Activated T-cell treated with anti-CD3 and anti-CD28 coated beads for 48 hours (primary cell): ENCODE results near the gene ERMARD.
"Not testable (repeated sequence)": the region's sequence is repeated elsewhere in the genome, so short reads cannot be mapped to it uniquely, and the experiment has no call there.

Source experiments
- DNase-seq: peaks from one replicate; pipeline ENCODE4 v3.0.0-alpha.2; 2020; ENCODE audit warnings: low read depth

Gene ERMARD

GRCh38 chr6:169738204-169738975 lies 13.0 kb upstream of the ERMARD start:
- no peak for DNase-seq

- DNase-seq = no peak
Observed at GRCh38 chr6:169738976-169739529, 12.4 kb upstream of the ERMARD start.

GRCh38 chr6:169741344-169741743 lies 10.1 kb upstream of the ERMARD start:
- DNase-seq = no peak

- no peak for DNase-seq
Observed at GRCh38 chr6:169745405-169745804, 6.0 kb upstream of the ERMARD start.

- no peak for DNase-seq
Observed at GRCh38 chr6:169746556-169746955, 4.9 kb upstream of the ERMARD start.

GRCh38 chr6:169752074-169752623 lies 727 bp downstream of the ERMARD start:
- DNase-seq = no peak

- no peak for DNase-seq
Observed at GRCh38 chr6:169755162-169755561, 3.7 kb downstream of the ERMARD start.

GRCh38 chr6:169763308-169763707 lies 11.9 kb downstream of the ERMARD start:
- no peak for DNase-seq

GRCh38 chr6:169763881-169764280 lies 12.5 kb downstream of the ERMARD start:
- DNase-seq = no peak

- not testable (repeated sequence) for DNase-seq
Observed at GRCh38 chr6:169765789-169766188, 14.4 kb downstream of the ERMARD start.

- no peak for DNase-seq
Observed at GRCh38 chr6:169766232-169766631, 14.8 kb downstream of the ERMARD start.

- DNase-seq = no peak
Observed at GRCh38 chr6:169766921-169767736, 15.7 kb downstream of the ERMARD start.

GRCh38 chr6:169774347-169774746 lies 22.9 kb downstream of the ERMARD start:
- no peak for DNase-seq

GRCh38 chr6:169775321-169775720 lies 23.9 kb downstream of the ERMARD start:
- DNase-seq = no peak

- no peak for DNase-seq
Observed at GRCh38 chr6:169776379-169776778, 25.0 kb downstream of the ERMARD start.

- no peak for DNase-seq
Observed at GRCh38 chr6:169777896-169778295, 26.5 kb downstream of the ERMARD start.

GRCh38 chr6:169778646-169779045 lies 27.2 kb downstream of the ERMARD start:
- no peak for DNase-seq

GRCh38 chr6:169779092-169779815 lies 27.8 kb downstream of the ERMARD start:
- no peak for DNase-seq

GRCh38 chr6:169779896-169780295 lies 28.5 kb downstream of the ERMARD start:
- no peak for DNase-seq

GRCh38 chr6:169780571-169781091 lies 29.2 kb downstream of the ERMARD start:
- DNase-seq = no peak

- DNase-seq = no peak
Observed at GRCh38 chr6:169782966-169783365, 31.5 kb downstream of the ERMARD start.

GRCh38 chr6:169783401-169783800 lies 32.0 kb downstream of the ERMARD start:
- DNase-seq = no peak
